Uterus (tissue), 4 donors: ENCODE measurements around the gene ASB5. TPM values are rescaled to one million over a fixed set of nuclear protein-coding genes. Genes with fewer than 3 reads are reported as not detected.

Experiments
- DNase-seq, 2 donors: peaks; one replicate each; pipeline ENCODE4 v3.0.0-alpha.2; 2019 to 2020
- H3K27ac ChIP-seq, 2 donors: fragments of 200-600 bp; sonication (generic); 1 replicate in 1 of 2; 2 replicates in 1 of 2; pipeline ENCODE4 v1.5.1; 2016 to 2018
- H3K27me3 ChIP-seq, 2 donors: fragments of 200-600 bp; sonication (generic); one replicate each; pipeline ENCODE4 v1.5.1; 2018 to 2019; ENCODE audit warnings: control low read depth in 1 of 2
- H3K36me3 ChIP-seq, 2 donors: fragments of 200-600 bp; sonication (generic); one replicate each; pipeline ENCODE4 v1.5.1; 2019; ENCODE audit warnings: control low read depth in 1 of 2
- H3K4me1 ChIP-seq, 2 donors: fragments of 200-600 bp; sonication (generic); one replicate each; pipeline ENCODE4 v1.5.1; 2018 to 2019; ENCODE audit warnings: control low read depth in 1 of 2
- H3K4me3 ChIP-seq, 2 donors: fragments of 200-600 bp; sonication (generic); 1 replicate in 1 of 2; 2 replicates in 1 of 2; pipeline ENCODE4 v1.5.1; 2018 to 2019; ENCODE audit warnings: mild to moderate bottlenecking in 1 of 2
- H3K9me3 ChIP-seq, 2 donors: fragments of 200-600 bp; sonication (generic); one replicate each; pipeline ENCODE4 v1.5.1; 2019; ENCODE audit warnings: control low read depth in 1 of 2
- CTCF ChIP-seq, 4 experiments: fragments of 200-600 bp in 2 of 4; fragments of 450-650 bp in 2 of 4; sonication (generic) in 2 of 4; IDR thresholded peaks; one replicate each; pipeline ENCODE4 v1.5.1; 2016 to 2019; ENCODE audit warnings: antibody characterized with exemption in 4 of 4, mild to moderate bottlenecking in 2 of 4, moderate library complexity in 1 of 4
- POLR2A ChIP-seq, 2 donors: fragments of 450-650 bp; IDR thresholded peaks; one replicate each; pipeline ENCODE4 v1.6.1; 2016; ENCODE audit warnings: antibody characterized with exemption in 2 of 2, mild to moderate bottlenecking in 1 of 2, moderate library complexity in 1 of 2
- intact Hi-C: fragments of 100-400 bp; cut with DNase I; formaldehyde crosslinking; loops from one replicate; pipeline ENCODE4 v1.15.1; 2023; ENCODE audit warnings: low total_unique reads
- total RNA-seq, 4 donors: library from RNA; depleted of rRNA in 3 of 4; stranded (reverse); fragments of >200 nt in 3 of 4; gene quantifications; one replicate each; pipeline versions ENCODE4 v1.1.0 to v1.2.4, GENCODE V29; 2014 to 2023
- donor health status: DM: yes; HTN: yes; CAD: no.

Gene ASB5
- total RNA-seq, 4 donors from 2014 or later = 0.28 to 0.37 TPM; not detected in 2

DNA sequence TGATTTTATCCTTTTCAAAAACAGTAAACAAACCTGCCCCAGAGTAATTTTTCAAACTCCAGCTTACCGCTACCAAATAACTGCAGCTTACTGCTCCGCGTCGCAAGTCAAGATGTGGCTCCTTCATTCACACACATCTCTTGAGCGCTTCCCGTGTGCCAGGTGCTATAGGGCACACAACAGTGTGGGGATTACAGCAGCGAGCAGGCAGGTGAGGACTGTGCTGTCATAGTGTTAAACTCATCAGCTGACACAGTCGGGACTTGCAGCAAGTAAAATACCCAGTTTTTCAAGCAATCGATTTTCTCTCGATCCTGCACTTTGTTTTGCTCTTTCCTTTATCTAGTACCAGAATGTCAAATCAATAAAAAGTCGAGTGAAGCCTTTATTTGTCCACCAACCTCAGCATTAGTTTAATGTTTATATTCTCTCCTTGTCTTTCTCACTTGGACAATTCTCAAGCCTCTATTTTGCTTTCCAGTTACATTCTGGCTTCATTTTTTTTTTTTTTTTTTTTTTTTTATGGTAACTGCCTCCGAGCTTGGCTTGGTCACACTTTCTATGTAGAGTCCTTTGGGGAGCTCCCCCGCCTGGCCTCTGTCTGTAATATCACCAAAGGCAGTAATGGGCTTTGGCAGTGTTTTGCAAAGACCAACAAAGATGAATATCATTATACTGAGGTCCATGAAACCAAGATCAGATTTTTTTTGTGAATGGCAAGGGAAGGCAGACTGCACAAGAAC is 8.3 kb upstream of the ASB5 start:
- Histone ChIP-seq H3K36me3 (no peaks in the 10 kb centered on the region), H3K4me1 (no peaks in the 10 kb centered on the region), H3K9me3 (no peaks in the 10 kb centered on the region), H3K27ac (no peak overlapping the region), H3K4me3 (no peak overlapping the region), H3K27me3 (no peaks in the 10 kb centered on the region)
- peak; percentile 30 to 43 for DNase-seq
- intact Hi-C loops = no loop called here
- TF ChIP-seq CTCF (IDR thresholded peaks at IDR 0.05) = peak; percentile 12 to 22 (median 18)
- TF ChIP-seq POLR2A (IDR thresholded peaks at IDR 0.05) = no peak

DNA sequence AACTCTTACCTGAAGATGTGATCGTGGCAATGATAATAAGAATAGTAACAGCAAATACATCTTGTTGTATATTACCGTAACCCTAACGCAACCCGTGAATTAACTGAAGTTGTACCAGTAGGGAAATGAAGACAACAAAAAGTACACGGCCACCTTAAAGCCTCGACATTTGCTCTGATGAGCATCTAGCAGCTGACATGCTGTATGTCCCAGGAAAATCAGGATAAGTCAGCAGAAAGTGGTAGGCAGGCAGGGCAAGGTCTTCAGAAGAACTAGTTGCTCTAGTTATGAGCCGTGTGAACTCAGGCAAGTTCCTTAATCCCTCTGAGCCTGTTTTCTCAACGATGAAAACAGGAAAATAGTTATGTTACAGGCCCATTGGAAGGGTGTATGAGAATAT is 7.7 kb upstream of the ASB5 start:
- no peaks in the 10 kb centered on the region for H3K36me3 ChIP-seq
- no peak overlapping the region for H3K27ac ChIP-seq
- H3K9me3 ChIP-seq = no peaks in the 10 kb centered on the region
- no peaks in the 10 kb centered on the region for H3K27me3 ChIP-seq
- H3K4me1 ChIP-seq = no peaks in the 10 kb centered on the region
- H3K4me3 ChIP-seq = no peak overlapping the region
- TF ChIP-seq CTCF (IDR thresholded peaks at IDR 0.05) (no peak), POLR2A (IDR thresholded peaks at IDR 0.05) (no peak)
- DNase-seq = no peak
- intact Hi-C loops = no loop called here

DNA sequence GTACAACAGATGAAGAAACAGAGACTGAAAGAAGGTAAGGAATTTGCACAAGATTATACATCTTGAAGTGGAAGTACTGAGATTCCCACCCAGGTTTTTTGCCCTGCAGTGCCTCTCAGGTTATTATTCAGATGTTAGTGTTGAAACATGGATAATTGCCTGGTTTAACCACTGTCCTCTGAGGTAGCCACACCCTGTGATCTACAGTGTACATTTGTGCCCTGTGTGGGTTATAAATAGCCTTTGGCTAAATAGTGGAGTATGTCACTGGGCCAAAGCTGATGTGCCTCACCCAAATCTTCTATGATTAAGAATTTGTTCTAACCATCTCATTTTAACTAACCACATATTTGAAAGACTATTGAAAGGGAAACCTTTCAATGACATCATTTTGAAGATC is 5.4 kb upstream of the ASB5 start:
- no peaks in the 10 kb centered on the region for H3K4me1 ChIP-seq
- DNase-seq = no peak
- no peak for TF ChIP-seq CTCF (IDR thresholded peaks at IDR 0.05)
- TF ChIP-seq POLR2A (IDR thresholded peaks at IDR 0.05) = no peak
- intact Hi-C loops = no loop called here
- H3K4me3 ChIP-seq = no peak overlapping the region
- no peaks in the 10 kb centered on the region for H3K9me3 ChIP-seq
- H3K36me3 ChIP-seq = no peaks in the 10 kb centered on the region
- no peak overlapping the region for H3K27ac ChIP-seq
- no peaks in the 10 kb centered on the region for H3K27me3 ChIP-seq

DNA sequence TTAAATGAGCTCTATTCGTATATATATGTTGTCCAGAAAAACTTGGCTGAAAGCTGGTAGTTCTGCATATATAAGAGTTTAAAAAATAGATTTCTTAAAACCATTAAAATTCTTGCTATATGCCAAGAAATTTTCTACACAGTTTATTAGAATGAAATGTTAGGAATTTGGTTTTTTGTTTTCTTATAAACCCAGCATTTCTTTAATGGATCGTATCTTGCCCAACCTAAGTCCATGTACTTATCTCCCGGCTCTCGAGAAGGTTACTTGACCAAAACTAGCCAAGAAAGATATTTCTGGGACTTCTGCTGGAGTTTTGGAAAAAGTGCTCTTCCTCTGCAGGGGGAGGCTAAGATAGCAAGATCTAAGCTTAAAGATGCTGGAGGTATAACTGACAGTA is 4.7 kb upstream of the ASB5 start:
- intact Hi-C loops = no loop called here
- no peak for DNase-seq
- no peak overlapping the region for H3K27ac ChIP-seq
- TF ChIP-seq CTCF (IDR thresholded peaks at IDR 0.05) (no peak), POLR2A (IDR thresholded peaks at IDR 0.05) (no peak)
- no peaks in the 10 kb centered on the region for H3K36me3 ChIP-seq
- no peaks in the 10 kb centered on the region for H3K27me3 ChIP-seq
- no peak overlapping the region for H3K4me3 ChIP-seq
- H3K9me3 ChIP-seq = no peaks in the 10 kb centered on the region
- H3K4me1 ChIP-seq = no peaks in the 10 kb centered on the region

DNA sequence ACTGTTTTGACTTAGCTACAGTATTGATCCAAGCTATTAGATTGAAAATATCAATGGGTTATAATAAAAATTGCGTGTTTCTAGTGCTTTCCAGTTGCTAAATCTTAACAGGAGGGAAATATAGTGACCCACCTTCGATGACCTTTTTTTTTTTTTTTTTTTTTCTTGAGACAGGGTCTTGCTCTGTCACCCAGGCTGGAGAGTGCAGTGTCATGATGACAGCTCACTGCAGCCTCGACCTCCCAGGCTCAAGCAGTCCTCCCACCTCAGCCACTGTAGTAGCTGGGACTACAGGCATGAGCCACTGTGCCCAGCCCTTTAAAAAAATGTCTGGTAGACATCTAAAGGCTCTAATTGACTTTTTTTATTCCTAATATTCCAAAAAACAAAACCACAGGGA is 3.8 kb upstream of the ASB5 start:
- H3K4me3 ChIP-seq = no peak overlapping the region
- H3K4me1 ChIP-seq = no peaks in the 10 kb centered on the region
- TF ChIP-seq POLR2A (IDR thresholded peaks at IDR 0.05) = no peak
- no peak for TF ChIP-seq CTCF (IDR thresholded peaks at IDR 0.05)
- intact Hi-C loops = no loop called here
- no peak for DNase-seq
- no peaks in the 10 kb centered on the region for H3K36me3 ChIP-seq
- no peaks in the 10 kb centered on the region for H3K27me3 ChIP-seq
- H3K27ac ChIP-seq = no peak overlapping the region
- H3K9me3 ChIP-seq = no peaks in the 10 kb centered on the region
